ENCODE measurements around the gene C3orf18. TPM values are rescaled to one million over a fixed set of nuclear protein-coding genes. Genes with fewer than 3 reads are reported as not detected.

Gene C3orf18
- total and polyA plus RNA-seq, 10 of the 15 experiments (the other 5 are each of a cell fraction or from before 2014, with no cell fraction given), result 0.06 to 3.2 (median 0.66) TPM

DNA sequence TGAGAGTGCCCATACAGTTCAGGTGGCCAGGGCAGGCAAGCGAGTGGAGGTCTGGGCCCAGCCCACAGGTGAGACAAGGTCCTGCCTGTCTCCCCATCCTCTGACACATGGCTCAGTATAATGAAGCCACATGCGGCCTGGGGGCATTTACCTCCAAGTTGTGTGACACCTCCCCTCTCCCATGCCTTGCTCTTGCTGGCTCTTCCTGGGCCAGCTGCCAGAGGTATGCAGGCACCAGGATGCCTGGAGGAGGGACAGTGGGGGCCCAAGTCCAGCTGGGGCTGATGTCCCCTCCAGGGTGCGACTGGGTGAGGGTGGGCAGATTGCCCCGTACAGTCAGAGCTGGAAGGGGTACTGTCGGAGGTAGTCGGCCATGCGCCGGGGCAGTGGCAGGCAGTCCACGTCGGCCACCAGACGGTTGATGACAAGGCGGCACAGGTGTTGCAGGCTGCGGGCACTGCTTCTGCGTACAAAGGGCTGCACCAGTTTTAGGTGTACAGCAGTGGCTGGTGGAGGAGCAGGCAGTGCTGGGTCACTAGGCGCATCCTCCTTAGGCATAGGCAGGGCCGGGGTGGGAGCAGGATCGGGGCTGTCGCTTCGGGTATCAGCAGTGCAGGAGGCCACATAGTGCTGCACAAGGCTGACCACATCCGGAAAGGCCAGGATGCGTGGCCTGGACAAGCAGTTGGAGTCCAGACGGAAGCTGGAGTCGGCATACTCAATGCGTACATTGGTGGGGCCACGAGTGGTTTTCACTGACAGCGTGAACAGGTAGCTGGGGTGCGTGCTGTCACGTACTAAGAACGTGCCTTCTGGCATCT is 39.9 kb upstream of the C3orf18 start:
- H3K27ac ChIP-seq (ENCODE audit: control insufficient read depth, insufficient read depth), result no peak overlapping the region
- H3K4me3 ChIP-seq, result no peak overlapping the region
- no peak for ATAC-seq
- no peak overlapping the region for H2AFZ ChIP-seq (ENCODE audit: control insufficient read depth, low read depth, low read length)
- no TSS peak for BruUV-seq (replicated peaks)
- CTCF ChIA-PET, result interaction anchor here (13.6 to 13.9 kb wide), 2 partner anchors 17 to 33 kb away, joined by 317 to 410 read pairs; partner anchors contain the start of gene HEMK1
- RAD21 ChIA-PET (ENCODE audit: unreplicated experiment), result interaction anchor here (7.0 kb wide), 1 partner anchor 18 kb away, joined by 135 read pairs; no protein-coding TSS in a partner anchor
- TF ChIP-seq MEF2A (IDR thresholded peaks at IDR 0.05; ENCODE audit: insufficient read depth, low read depth, low read length) (no peak), HDAC6 (IDR thresholded peaks at IDR 0.05; ENCODE audit: unreplicated experiment) (no peak), PML (IDR thresholded peaks at IDR 0.05; ENCODE audit: low read length) (no peak), CHD1 (IDR thresholded peaks at IDR 0.05; ENCODE audit: low read depth, low read length) (no peak), BCL11A (IDR thresholded peaks at IDR 0.05; ENCODE audit: low read depth, low read length) (no peak), MTA2 (IDR thresholded peaks at IDR 0.05; ENCODE audit: low read depth) (no peak), SPI1 (IDR thresholded peaks at IDR 0.05; ENCODE audit: borderline replicate concordance, insufficient read depth, low read depth, low read length) (no peak), POLR2A (IDR thresholded peaks at IDR 0.05; ENCODE audit: low read depth, low read length) (no peak), BACH1 (IDR thresholded peaks at IDR 0.05; ENCODE audit: borderline replicate concordance) (no peak), ZNF622 (IDR thresholded peaks at IDR 0.05) (no peak), WRNIP1 (IDR thresholded peaks at IDR 0.05; ENCODE audit: borderline replicate concordance, low read depth, low read length) (no peak)
- TF ChIP-seq, protein P1, sequence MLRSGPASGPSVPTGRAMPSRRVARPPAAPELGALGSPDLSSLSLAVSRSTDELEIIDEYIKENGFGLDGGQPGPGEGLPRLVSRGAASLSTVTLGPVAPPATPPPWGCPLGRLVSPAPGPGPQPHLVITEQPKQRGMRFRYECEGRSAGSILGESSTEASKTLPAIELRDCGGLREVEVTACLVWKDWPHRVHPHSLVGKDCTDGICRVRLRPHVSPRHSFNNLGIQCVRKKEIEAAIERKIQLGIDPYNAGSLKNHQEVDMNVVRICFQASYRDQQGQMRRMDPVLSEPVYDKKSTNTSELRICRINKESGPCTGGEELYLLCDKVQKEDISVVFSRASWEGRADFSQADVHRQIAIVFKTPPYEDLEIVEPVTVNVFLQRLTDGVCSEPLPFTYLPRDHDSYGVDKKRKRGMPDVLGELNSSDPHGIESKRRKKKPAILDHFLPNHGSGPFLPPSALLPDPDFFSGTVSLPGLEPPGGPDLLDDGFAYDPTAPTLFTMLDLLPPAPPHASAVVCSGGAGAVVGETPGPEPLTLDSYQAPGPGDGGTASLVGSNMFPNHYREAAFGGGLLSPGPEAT (IDR thresholded peaks at IDR 0.05; ENCODE audit: low read depth), result no peak
- TF ChIP-seq, protein P2, sequence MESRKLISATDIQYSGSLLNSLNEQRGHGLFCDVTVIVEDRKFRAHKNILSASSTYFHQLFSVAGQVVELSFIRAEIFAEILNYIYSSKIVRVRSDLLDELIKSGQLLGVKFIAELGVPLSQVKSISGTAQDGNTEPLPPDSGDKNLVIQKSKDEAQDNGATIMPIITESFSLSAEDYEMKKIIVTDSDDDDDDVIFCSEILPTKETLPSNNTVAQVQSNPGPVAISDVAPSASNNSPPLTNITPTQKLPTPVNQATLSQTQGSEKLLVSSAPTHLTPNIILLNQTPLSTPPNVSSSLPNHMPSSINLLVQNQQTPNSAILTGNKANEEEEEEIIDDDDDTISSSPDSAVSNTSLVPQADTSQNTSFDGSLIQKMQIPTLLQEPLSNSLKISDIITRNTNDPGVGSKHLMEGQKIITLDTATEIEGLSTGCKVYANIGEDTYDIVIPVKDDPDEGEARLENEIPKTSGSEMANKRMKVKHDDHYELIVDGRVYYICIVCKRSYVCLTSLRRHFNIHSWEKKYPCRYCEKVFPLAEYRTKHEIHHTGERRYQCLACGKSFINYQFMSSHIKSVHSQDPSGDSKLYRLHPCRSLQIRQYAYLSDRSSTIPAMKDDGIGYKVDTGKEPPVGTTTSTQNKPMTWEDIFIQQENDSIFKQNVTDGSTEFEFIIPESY (IDR thresholded peaks at IDR 0.05), result no peak
- H3K4me2 ChIP-seq (ENCODE audit: control insufficient read depth, insufficient read depth), result no peak overlapping the region
- FAIRE-seq, result no peak
- no peaks in the 10 kb centered on the region for H3K9me3 ChIP-seq (replicated peaks; ENCODE audit: control insufficient read depth, insufficient read depth, low read length)
- SMC1A ChIA-PET (ENCODE audit: uncharacterized antibody, unreplicated experiment), result interaction anchor here (11.4 kb wide), 1 partner anchor 18 kb away, joined by 186 read pairs; no protein-coding TSS in a partner anchor
- H3K9ac ChIP-seq (ENCODE audit: control insufficient read depth, insufficient read depth, low read length), result no peak overlapping the region
- peaks cover 18% of the 10 kb centered on the region for H3K4me1 ChIP-seq (ENCODE audit: control insufficient read depth, insufficient read depth, low read length)
- H3K79me2 ChIP-seq (ENCODE audit: control insufficient read depth, insufficient read depth, low read length), result no peaks in the 10 kb centered on the region
- H4K20me1 ChIP-seq (ENCODE audit: control insufficient read depth, insufficient read depth), result no peaks in the 10 kb centered on the region
- in situ Hi-C loops (cut with MboI), result loop anchor here (25.0 kb wide), 1 partner anchor 1080 kb away; no protein-coding TSS in a partner anchor
- no peaks in the 10 kb centered on the region for H3K27me3 ChIP-seq (replicated peaks in 1 of 2; ENCODE audit: control insufficient read depth in 2 of 2, insufficient read depth in 2 of 2, low read length in 1 of 2)
- DNase-seq (ENCODE audit: low read depth, low spot score), result no peak
- H3K36me3 ChIP-seq (ENCODE audit: control insufficient read depth in 2 of 2, insufficient read depth in 2 of 2, low read length in 1 of 2), result no peaks in the 10 kb centered on the region
- intact Hi-C loops (cut with micrococcal nuclease; ENCODE audit: unreplicated experiment), result no loop called here
- WGBS (ENCODE audit: insufficient coverage, insufficient replicate concordance, low lambda C conversion rate, missing lambda C conversion rate), result 95% methylated on average over 29 of the region's 29 CpGs
- POLR2A ChIA-PET, result interaction anchor here (1.0 to 5.0 kb wide), 2 partner anchors 13 to 19 kb away, joined by 3 to 54 read pairs; no protein-coding TSS in a partner anchor
